Spleen (tissue), 7 donors: ENCODE results near the gene KLF16.

ENCODE experiments used
- CTCF ChIP-seq, 11 experiments: fragments of 200-600 bp in 7 of 11; fragments of 450-650 bp in 4 of 11; sonication (generic) in 4 of 11; IDR thresholded peaks in 8 of 11; conservative IDR thresholded peaks in 3 of 11; 1 replicate in 7 of 11; 2 replicates in 4 of 11; pipeline versions ENCODE4 v1.4.0 to v1.8.0; 2016 to 2021; ENCODE audit warnings: antibody characterized with exemption in 11 of 11, inconsistent platforms in 4 of 11, mild to moderate bottlenecking in 1 of 11
- POLR2A ChIP-seq, 3 donors: fragments of 450-650 bp; IDR thresholded peaks; one replicate each; pipeline ENCODE4 v1.5.1; 2017; ENCODE audit warnings: antibody characterized with exemption in 3 of 3, mild to moderate bottlenecking in 1 of 3
- donor health status: DM: no; HTN: no; CAD: no; lungs with moderate emphysema.
- donor health status: DM: no; HTN: no; CAD: no.
- donor health status: DM: no; HTN: no; CAD: no.

DNA sequence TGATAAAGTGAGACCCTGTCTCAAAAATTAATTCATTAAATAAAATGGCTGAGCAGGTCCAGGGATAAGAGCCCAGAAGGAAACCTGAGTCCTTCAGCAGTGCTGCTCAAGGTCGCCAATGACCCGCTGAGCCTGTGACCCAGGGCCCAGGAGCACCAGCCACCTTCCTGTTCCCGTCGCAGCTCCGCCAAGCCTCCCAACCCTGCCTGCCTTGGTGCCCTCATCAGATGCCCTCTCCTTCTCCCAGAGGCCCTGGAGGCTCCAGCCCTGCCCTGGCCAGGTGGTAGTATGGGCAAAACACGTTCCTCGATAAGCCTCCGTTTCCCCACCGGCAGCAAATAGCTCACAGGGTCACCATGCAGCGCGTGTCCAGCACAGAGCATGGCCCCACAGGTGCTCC lies 17.7 kb downstream of the KLF16 start:
- TF ChIP-seq CTCF (IDR thresholded peaks at IDR 0.05 in 8 of 11, conservative IDR thresholded peaks at IDR 0.05 in 3 of 11) (no peak), POLR2A (IDR thresholded peaks at IDR 0.05) (no peak)
